HCT116 (cell line): Measurements from ENCODE around the gene QKI.

Experiments
- CEBPB ChIP-seq: IDR thresholded peaks from 2 replicates; pipeline ENCODE4 v1.6.1; 2012; ENCODE audit warnings: low read depth
- CTCF ChIP-seq, 3 experiments: fragments of 200-600 bp in 1 of 3; sonication (generic) in 1 of 3; IDR thresholded peaks in 2 of 3; conservative IDR thresholded peaks in 1 of 3; 2 replicates each; pipeline ENCODE4 v1.5.1; 2012 to 2017; ENCODE audit warnings: low read depth in 2 of 3, low read length in 2 of 3, antibody characterized with exemption in 1 of 3, borderline replicate concordance in 1 of 3, control low read depth in 1 of 3, mild to moderate bottlenecking in 1 of 3, mixed read lengths in 1 of 3, mixed run types in 1 of 3, moderate library complexity in 1 of 3; ENCODE audit not compliant: insufficient read depth in 1 of 3
- EZH2phosphoT487 ChIP-seq: fragments of 200-600 bp; IDR thresholded peaks from 2 replicates; pipeline ENCODE4 v1.6.1; 2018; ENCODE audit warnings: antibody characterized with exemption, borderline replicate concordance
- MAX ChIP-seq: IDR thresholded peaks from 2 replicates; pipeline ENCODE4 v1.6.1; 2012
- POLR2A ChIP-seq: IDR thresholded peaks from 2 replicates; pipeline ENCODE4 v1.7.0; 2011; ENCODE audit warnings: borderline replicate concordance; ENCODE audit not compliant: insufficient read depth, insufficient read length; ENCODE audit errors: extremely low read depth
- POLR2AphosphoS5 ChIP-seq: IDR thresholded peaks from 2 replicates; pipeline ENCODE4 v1.6.1; 2011; ENCODE audit warnings: mild to moderate bottlenecking, low read depth, low read length, moderate library complexity
- SP1 ChIP-seq: IDR thresholded peaks from 2 replicates; pipeline ENCODE4 v1.6.1; 2012; ENCODE audit warnings: low read depth
- TCF7L2 ChIP-seq: IDR thresholded peaks from 2 replicates; pipeline ENCODE4 v1.7.0; 2011; ENCODE audit warnings: borderline replicate concordance, inconsistent platforms; ENCODE audit not compliant: insufficient read depth, insufficient read length; ENCODE audit errors: extremely low read depth
- ZNF274 ChIP-seq: fragments of 200-500 bp; sonication (Bioruptor generic); IDR thresholded peaks from 2 replicates; pipeline ENCODE4 v1.6.1; 2014; ENCODE audit warnings: mild to moderate bottlenecking, low read depth, low read length, inconsistent platforms

- TF ChIP-seq CEBPB = no peak
- no peak for TF ChIP-seq EZH2phosphoT487
- no peak for TF ChIP-seq CTCF (IDR thresholded peaks at IDR 0.05 in 2 of 3, conservative IDR thresholded peaks at IDR 0.05 in 1 of 3; ENCODE audit: borderline replicate concordance in 1 of 3, insufficient read depth in 1 of 3, low read depth in 2 of 3, low read length in 2 of 3)
- no peak for TF ChIP-seq MAX
- TF ChIP-seq TCF7L2 = no peak
- no peak for TF ChIP-seq ZNF274
- no peak for TF ChIP-seq POLR2AphosphoS5
- TF ChIP-seq POLR2A = no peak
- no peak for TF ChIP-seq SP1
Measured at GRCh38 chr6:163494279-163494727, 79.8 kb downstream of the QKI start.
